RWPE2 (cell line): Measurements from ENCODE around the gene ARHGEF1.
"Not testable (repeated sequence)": the region's sequence is repeated elsewhere in the genome, so short reads cannot be mapped to it uniquely, and the experiment has no call there.

Experiments
- ATAC-seq: fragments of 200-7000 bp; cut with Tn5 transposase; 3 replicates; pipeline ENCODE4 v1.9.1; 2021; ENCODE audit warnings: low read depth
- DNase-seq: peaks from one replicate; pipeline ENCODE4 v3.0.0-alpha.2; 2020; ENCODE audit warnings: low spot score
- H3K27ac ChIP-seq: fragments of 450-650 bp; 2 replicates; pipeline ENCODE4 v1.5.1; 2017; ENCODE audit warnings: mild to moderate bottlenecking; ENCODE audit not compliant: poor library complexity, severe bottlenecking
- H3K27me3 ChIP-seq: fragments of 250-450 bp; sonication (Bioruptor Pico); 2 replicates; pipeline ENCODE4 v1.5.1; 2021; ENCODE audit warnings: mild to moderate bottlenecking, moderate library complexity; ENCODE audit not compliant: insufficient read depth, poor library complexity, severe bottlenecking
- H3K36me3 ChIP-seq: fragments of 250-450 bp; sonication (Bioruptor Pico); 2 replicates; pipeline ENCODE4 v1.5.1; 2020; ENCODE audit warnings: low read depth, mild to moderate bottlenecking, moderate library complexity
- H3K4me1 ChIP-seq: fragments of 250-450 bp; sonication (Bioruptor Pico); 2 replicates; pipeline ENCODE4 v1.5.1; 2021; ENCODE audit warnings: mild to moderate bottlenecking, moderate library complexity; ENCODE audit not compliant: insufficient read depth, poor library complexity, severe bottlenecking
- H3K4me3 ChIP-seq: fragments of 250-450 bp; sonication (Bioruptor Pico); 2 replicates; pipeline ENCODE4 v1.5.1; 2021; ENCODE audit warnings: mild to moderate bottlenecking, moderate library complexity; ENCODE audit not compliant: severe bottlenecking
- H3K9me3 ChIP-seq: fragments of 250-450 bp; sonication (Bioruptor Pico); 2 replicates; pipeline ENCODE4 v1.5.1; 2021; ENCODE audit warnings: mild to moderate bottlenecking, moderate library complexity; ENCODE audit not compliant: severe bottlenecking
- CTCF ChIP-seq: fragments of 450-650 bp; IDR thresholded peaks from one replicate; pipeline ENCODE4 v1.5.1; 2017; ENCODE audit warnings: mild to moderate bottlenecking, moderate library complexity; ENCODE audit not compliant: poor library complexity, severe bottlenecking

Gene ARHGEF1

DNA sequence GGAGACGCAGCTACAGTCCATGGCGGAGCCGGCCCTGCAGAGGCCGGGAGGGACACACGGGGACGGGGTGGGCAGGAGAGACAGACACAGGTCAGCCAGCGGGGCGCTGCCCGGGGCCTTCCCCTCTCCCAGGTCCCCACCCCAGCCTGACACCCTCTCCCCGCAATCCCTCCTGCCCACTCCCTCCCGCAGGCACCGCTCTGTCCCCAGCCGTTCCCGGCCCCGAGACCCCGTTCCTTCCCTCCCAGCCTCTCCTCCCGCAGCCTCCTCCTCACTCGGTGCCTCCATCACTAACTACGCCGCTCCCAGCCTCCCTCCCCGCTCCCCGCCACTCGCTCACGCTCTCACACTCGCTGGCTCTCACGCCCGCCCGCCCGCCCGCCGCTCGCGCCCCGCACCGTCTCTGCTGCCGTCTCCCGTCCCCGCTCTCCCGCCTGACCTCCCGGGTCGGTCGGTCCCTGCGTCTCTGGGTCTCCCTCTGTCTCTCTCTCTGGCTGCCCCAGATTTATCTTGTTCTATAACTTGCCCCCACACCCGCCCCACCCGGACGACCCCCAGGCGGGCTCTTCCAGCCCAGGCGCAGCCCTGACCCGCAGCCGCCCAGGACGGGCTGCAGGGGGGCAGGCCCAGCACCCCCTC is 30.0 kb downstream of the ARHGEF1 start:
- Histone ChIP-seq H3K36me3 (no peaks in the 10 kb centered on the region), H3K9me3 (no peaks in the 10 kb centered on the region), H3K27ac (no peak overlapping the region), H3K4me3 (no peak overlapping the region), H3K4me1 (no peaks in the 10 kb centered on the region), H3K27me3 (peaks cover 65% of the 10 kb centered on the region)
- DNase-seq (no peak), ATAC-seq (peak; percentile 24; the same call in 2 of the 3 replicates)
- no peak for TF ChIP-seq CTCF

DNA sequence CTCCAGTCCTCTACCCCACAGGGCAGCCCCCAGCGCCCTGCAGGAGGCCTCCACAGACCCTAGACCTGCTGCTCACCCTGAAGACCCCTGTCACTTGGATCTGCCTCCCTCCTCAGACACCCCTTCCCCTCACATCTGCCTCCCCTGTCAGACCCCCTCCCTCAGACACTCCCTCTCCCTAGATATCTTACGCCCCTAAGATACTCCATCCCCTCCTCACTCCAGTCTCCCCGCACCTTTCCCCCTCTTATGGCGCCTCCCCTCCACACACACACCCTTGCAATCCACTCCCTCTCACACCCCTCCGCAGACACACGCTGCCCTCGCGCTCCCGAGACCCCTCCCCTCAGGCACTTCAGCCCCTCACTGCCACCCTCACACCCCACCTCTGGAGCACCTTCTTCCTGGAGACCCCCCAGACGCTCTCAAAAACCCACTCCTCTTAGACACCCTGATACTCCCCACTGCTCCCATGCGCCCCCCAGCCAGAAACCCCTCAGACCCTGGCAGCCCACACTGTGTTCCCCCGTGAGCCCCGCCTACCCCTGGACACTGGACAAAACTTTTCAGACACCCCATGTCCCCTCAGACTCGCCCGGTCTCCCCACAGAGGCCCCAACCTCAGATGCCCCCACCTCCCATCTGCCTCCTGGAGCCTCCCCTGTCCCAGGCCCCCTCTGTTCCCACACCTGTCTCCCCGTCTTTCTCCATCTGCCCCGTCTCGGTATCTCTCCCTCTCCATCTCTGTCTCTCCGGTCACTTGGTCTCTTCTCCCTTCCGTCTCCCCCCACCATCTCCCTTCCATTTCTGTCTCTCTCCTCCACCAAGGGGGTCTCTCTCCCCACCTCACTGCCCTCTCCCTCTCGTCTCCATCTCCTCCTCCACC is 30.8 kb downstream of the ARHGEF1 start:
- Histone ChIP-seq H3K27me3 (peaks cover 65% of the 10 kb centered on the region), H3K27ac (no peak overlapping the region), H3K4me1 (no peaks in the 10 kb centered on the region), H3K9me3 (no peaks in the 10 kb centered on the region), H3K36me3 (no peaks in the 10 kb centered on the region), H3K4me3 (no peak overlapping the region)
- ATAC-seq (peak; percentile 5; the same call in 2 of the 3 replicates), DNase-seq (no peak)
- no peak for TF ChIP-seq CTCF

GRCh38 chr19:41914424-41914834 is 31.4 kb downstream of the ARHGEF1 start:
- not testable (repeated sequence) for H3K4me3 ChIP-seq, DNase-seq, ATAC-seq, H3K36me3 ChIP-seq, H3K27ac ChIP-seq, H3K9me3 ChIP-seq, H3K4me1 ChIP-seq
- H3K27me3 ChIP-seq = peaks cover 65% of the 10 kb centered on the region

GRCh38 chr19:41915021-41915775 is 32.2 kb downstream of the ARHGEF1 start:
- Histone ChIP-seq H3K4me3 (no peak overlapping the region), H3K27me3 (peaks cover 65% of the 10 kb centered on the region), H3K36me3 (no peaks in the 10 kb centered on the region), H3K9me3 (no peaks in the 10 kb centered on the region), H3K4me1 (no peaks in the 10 kb centered on the region), H3K27ac (no peak overlapping the region)
- TF ChIP-seq CTCF = no peak
- no peak for DNase-seq
- no peak for ATAC-seq

DNA sequence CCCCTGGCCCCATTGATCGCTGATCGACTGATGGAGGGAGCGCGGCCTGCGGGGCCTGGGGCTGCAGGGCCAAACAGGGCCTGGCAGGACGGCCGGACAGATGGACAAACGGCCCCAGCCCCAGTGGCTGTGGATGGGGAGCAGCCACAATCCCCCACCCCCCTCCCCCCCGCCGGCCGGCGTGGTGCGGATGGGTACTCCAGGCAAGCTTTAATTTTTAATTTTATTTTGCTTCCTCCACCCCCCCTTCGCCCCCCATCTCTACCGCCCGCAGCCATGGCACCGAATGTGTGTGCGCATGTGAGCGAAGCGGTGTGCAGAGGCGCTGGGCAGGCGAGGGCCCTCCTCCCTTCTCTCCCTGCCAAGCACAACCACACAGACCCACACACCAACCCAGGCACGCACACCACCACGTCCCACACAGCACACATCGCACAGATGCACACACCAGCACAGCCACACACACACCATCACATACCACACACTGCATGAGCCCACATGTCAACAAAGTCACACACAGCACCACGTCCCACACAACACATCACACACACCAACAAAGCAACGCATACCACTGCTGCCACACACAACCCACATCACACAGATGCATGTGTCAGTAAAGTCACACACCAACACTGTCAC is 32.9 kb downstream of the ARHGEF1 start:
- Histone ChIP-seq H3K36me3 (no peaks in the 10 kb centered on the region), H3K4me3 (no peak overlapping the region), H3K27ac (no peak overlapping the region), H3K27me3 (peaks cover 62% of the 10 kb centered on the region), H3K9me3 (no peaks in the 10 kb centered on the region), H3K4me1 (no peaks in the 10 kb centered on the region)
- no peak for ATAC-seq
- DNase-seq = no peak
- TF ChIP-seq CTCF = no peak
